Forelimb muscle (tissue), 1 donor: ENCODE results near the gene RNASE13. TPM values are rescaled to one million over a fixed set of nuclear protein-coding genes. Genes with fewer than 3 reads are reported as not detected.

Source experiments
- DNase-seq: peaks from one replicate; pipeline ENCODE4 v3.0.0-alpha.2; 2013; ENCODE audit warnings: low read depth
- polyA plus RNA-seq: library from polyadenylated mRNA; unstranded; fragments of 120-200 nt; gene quantifications from one replicate; pipeline ENCODE4 v1.2.1, GENCODE V29; 2013; ENCODE audit not compliant: insufficient read length

RNASE13 gene
- polyA plus RNA-seq, 1 donor, result 0.15 TPM

DNA sequence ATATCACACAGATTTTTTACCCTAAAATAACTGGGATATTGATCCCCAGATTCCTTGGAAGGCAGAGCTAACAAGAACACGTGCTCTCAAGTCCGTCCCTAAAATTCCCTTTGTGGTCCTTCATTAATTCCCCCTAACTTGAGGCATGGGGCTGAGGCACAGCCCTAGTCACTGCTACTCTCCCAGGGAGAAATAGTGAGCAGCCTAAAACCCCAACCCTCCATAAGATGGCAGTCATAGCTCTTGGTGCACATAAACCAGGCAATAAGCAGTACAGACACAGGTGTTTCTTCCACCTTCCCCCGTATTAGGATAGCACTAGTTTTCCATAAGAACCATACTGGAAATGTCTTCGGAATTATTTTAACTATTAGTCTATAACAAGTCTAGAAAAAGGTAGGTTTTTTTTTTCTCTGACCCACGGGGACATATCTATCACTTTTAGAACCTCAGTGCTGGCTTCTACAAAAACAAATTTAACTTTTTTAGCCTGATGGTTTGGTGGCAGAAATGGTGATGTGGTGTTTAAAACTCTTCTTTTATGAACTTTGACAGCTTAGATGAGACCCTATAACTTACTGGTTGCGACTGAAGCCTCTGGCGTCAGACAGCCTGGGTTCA is 32.4 kb upstream of the RNASE13 start:
- DNase-seq, result no peak

- no peak for DNase-seq
Measured at GRCh38 chr14:21063479-21063878, 28.9 kb upstream of the RNASE13 start.

GRCh38 chr14:21061347-21061668 is 26.7 kb upstream of the RNASE13 start:
- DNase-seq, result no peak

- DNase-seq, result no peak
Measured at GRCh38 chr14:21060614-21061346, 26.2 kb upstream of the RNASE13 start.

DNA sequence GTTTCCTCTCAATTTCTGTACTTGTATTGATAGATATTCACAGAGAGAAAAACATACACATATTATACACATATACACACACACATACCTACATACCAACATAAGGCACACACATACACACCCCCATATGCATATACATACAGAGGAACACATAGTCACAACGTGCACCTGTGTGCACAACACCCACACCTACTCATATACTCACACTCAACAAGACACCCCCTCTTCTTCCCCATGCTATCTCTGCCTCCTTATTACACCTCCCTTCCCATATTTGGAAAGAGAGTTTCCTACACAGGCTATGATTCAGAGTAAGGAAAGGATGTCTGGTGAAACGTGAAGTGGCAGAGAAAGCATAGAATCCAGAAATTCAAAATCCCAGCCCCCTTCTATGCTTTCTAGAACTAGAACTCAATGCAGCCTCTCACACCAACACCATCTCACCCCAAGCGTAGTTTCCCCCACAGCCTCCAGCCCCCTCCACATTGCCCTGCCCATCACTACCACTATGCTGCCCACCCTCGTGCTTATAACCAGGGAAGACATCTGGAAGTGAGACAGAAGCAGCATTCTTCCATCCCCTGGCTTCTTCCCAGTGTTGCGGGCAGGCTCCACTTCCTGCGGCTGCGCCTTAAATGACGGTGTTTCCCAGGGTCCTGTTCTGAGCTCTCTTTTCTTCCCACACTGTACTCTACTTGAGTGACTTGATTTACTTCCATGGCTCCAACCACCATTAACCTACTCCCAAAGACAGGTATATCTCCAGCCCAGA is 25.4 kb upstream of the RNASE13 start:
- no peak for DNase-seq

GRCh38 chr14:21058903-21059302 is 24.3 kb upstream of the RNASE13 start:
- DNase-seq, result no peak

- no peak for DNase-seq
Measured at GRCh38 chr14:21057803-21058675, 23.4 kb upstream of the RNASE13 start, which contains the start of gene RNASE8. TSS of gene RNASE8 (plus strand) at chr14:21057822. CDS start at chr14:21057893, 71 bp downstream.

DNA sequence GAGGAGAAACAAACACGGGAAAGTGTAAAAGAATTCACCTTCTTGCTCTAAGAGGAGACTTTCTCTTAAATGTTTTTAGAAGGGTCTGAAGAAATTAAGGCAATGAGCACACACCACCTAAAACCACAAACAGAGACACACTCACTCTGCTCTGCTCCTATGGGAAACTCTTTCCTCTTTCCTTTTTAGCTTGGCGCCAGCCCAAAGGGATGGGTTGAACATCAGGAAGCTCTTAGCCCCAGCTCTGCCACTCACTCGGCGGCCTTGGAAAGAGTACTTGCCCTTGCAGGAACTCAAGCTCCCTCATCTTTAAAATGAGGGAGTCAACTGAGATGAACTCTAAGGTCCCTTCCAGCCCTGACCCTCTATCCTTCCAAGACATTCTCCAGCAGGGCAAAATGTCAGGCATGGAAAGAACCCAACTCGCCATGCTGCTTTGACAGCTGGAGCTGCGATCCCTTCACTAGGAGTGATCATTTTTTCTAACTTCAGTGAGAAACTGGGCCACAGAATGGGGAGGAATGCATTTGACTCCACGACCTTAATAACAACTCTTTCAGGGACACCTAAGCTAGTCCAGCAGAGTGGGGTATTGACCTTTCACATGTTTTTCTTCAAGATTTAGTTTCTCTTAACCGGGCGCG is 22.0 kb upstream of the RNASE13 start:
- no peak for DNase-seq

GRCh38 chr14:21055432-21056117 is 21.0 kb upstream of the RNASE13 start:
- no peak for DNase-seq

DNA sequence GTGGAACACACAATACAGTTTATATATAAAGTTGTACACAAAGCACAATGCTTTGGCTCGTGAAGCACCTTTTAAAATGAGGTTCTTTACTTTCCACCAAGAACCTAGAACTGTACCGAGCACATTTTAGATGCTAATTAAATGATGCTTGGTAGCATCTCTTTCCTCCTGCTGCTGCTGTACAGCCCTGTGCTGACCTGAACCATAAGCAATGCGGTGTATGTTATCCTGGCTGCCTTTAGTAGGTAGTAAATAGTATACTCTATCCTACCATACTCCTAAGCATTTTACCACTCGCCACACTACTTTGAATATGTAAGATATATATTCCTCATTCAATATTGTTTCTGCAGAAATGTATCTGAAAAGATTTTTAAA is 20.1 kb upstream of the RNASE13 start:
- no peak for DNase-seq

- DNase-seq, result no peak
Measured at GRCh38 chr14:21054123-21054767, 19.6 kb upstream of the RNASE13 start.

- DNase-seq, result no peak
Measured at GRCh38 chr14:21053184-21054122, 18.8 kb upstream of the RNASE13 start.

DNA sequence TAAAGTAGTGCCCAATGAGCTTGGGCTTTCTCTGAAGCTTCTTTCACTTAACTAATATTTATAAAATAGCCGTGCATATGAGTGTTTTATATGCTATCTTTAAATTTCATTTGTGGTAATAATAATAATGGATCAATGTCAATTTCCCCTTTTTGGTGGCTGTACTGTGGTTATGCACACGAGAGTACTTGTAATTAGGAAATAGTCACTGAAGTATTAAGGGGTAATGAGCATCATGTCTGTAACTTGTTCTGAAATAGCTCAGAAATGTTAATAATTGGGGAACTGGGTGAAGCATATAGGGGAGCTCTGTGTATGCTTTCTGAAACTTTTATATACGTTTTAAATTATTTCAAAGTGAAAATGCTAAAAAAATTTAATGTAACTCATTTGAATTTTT is 16.0 kb upstream of the RNASE13 start:
- DNase-seq, result no peak

- no peak for DNase-seq
Measured at GRCh38 chr14:21049271-21049673, 14.7 kb upstream of the RNASE13 start.

DNA sequence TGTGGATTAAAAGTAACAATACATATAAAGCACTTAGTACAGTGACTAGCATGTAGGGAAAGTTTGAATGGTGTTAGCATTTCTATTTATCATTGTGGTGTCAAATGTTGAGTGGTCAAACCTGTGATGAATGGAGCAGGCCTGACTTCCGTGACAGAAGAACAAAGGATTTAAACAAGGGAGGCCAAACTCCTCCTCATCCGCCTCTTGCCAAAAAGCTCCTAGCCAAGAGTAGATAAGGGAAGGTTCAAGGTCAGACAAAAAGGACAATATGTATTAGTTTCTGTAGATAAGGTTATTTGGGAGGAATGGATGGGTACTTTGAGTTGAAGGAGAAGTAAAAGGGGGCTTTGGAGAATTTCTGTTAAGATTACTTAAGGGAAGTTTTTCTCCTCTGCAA is 14.0 kb upstream of the RNASE13 start:
- no peak for DNase-seq

DNA sequence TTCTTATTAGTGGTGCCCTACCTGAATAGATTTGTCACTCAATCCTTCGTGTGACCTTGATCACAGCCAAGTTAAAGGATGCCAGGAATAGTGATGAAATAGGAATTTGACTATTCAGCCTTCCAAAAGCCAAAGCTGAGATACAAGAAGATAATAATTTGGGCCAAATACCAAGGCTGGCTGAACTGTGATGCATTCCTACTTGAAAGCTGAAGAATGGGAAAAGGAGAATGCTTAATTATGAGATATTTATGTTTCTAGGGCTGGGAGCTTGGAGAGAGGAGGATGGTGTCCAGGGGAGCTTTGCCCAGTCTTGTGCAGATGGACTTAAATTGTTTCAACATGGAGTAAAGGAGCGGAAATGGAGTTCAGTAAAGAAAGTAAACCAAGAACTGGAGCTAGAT is 12.8 kb upstream of the RNASE13 start:
- no peak for DNase-seq

GRCh38 chr14:21043974-21044618 is 9.5 kb upstream of the RNASE13 start:
- no peak for DNase-seq

GRCh38 chr14:21043387-21043973 is 8.9 kb upstream of the RNASE13 start:
- DNase-seq, result no peak
